CD4-positive, alpha-beta T cell treated with Interleukin-15 for 1 hour (primary cell): ENCODE data around the gene AMN.
"Not testable (repeated sequence)": the region's sequence is repeated elsewhere in the genome, so short reads cannot be mapped to it uniquely, and the experiment has no call there.

ENCODE experiments used
- DNase-seq: peaks from one replicate; pipeline ENCODE4 v3.0.0-alpha.2; 2020

AMN gene

DNA sequence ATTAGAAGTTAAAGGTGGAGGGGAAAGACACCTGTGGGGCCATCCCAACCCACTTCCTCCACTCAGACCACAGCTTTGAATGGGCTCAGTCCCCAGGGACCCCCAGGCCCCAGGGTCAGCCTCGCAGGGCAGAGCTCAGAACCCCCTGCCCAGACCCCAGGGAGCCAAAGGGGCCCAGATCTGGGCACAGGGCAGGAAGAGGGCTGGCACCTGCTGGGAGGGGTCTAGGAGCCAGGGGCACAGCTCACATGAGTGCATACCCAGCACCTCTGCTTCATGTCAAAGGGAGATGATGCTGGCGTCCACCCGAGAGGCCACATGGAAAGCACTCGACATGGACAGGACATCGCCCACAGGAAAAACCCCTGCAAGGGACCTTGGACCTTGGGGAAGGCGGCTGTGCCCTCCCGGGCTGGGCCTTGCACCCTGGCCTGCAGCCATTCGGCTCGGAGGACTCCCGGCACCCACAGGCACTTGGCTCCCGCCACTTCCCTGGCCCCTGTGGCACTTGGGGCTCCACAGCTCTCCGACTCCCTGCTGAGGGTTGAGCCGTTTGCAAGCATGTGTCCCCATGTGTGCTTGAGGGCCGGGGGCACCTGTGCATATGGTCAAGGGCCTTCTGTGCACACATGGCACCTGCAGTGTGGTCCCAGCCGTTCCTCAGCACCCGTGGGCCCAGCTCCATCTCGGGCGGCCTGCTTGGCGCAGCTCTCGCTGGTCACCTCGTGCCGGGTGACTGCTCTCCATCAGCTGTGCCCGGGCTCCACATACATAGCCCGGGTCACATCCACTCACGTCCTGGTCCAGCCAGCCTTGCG is 7.8 kb upstream of the AMN start:
- DNase-seq, result no peak

DNA sequence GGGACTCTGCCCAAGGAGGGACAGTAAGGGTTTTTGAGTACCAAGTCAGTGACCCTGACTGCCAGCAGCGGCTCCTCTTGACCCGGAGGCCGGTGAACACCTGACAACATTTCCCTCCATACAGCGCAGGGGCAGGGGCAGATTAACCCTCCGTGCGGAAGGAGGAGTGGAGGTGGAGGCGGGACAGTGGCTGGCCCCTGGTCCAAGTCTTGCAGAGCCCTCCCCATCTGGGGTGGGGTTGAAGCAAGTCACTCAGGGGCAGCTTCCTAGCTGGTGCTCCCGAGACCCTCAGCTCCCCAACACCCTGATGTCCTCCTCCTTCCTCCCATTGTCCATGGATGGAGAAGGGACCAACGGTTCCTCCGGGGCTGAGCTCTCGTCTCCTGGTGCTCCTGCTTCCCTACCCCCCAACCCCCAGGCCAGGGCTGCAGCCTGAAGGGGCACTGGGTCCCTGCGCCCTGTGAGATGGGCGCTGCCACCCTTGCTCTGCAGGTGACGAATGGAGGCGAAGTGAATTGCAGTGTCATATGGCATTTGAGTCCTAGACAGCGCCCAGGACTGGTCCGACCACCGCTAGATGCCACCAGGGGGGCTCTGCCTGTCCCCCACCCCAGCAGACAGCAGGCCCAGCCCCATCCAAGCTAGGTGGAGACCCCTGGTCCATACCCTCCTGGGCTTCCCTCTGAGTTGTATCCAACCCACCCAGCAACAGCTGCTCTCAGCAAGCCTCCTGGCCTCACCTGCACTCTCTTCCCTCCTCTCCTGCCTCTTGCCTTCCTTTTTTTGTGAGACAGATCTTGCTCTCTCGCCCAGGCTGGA is 7.0 kb upstream of the AMN start:
- DNase-seq, result no peak

- no peak for DNase-seq
Observed at GRCh38 chr14:102916347-102917055, 6.0 kb upstream of the AMN start.

DNA sequence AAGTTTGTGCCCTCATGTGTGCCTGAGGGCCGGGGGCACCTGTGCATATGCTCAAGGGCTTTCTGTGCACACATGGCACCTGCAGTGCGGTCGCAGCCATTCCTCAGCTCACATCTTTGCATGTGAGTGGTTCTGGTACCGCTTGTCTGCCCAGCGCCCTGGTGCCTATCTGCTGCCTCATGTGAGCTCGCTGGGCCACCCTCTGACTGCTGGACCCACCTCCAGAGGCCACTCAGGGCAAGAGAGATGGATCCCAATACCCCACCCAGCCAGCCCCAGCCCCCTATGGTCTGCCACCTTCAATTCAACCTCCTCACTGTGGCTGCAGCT is 5.4 kb upstream of the AMN start:
- peak; percentile 38 for DNase-seq

DNA sequence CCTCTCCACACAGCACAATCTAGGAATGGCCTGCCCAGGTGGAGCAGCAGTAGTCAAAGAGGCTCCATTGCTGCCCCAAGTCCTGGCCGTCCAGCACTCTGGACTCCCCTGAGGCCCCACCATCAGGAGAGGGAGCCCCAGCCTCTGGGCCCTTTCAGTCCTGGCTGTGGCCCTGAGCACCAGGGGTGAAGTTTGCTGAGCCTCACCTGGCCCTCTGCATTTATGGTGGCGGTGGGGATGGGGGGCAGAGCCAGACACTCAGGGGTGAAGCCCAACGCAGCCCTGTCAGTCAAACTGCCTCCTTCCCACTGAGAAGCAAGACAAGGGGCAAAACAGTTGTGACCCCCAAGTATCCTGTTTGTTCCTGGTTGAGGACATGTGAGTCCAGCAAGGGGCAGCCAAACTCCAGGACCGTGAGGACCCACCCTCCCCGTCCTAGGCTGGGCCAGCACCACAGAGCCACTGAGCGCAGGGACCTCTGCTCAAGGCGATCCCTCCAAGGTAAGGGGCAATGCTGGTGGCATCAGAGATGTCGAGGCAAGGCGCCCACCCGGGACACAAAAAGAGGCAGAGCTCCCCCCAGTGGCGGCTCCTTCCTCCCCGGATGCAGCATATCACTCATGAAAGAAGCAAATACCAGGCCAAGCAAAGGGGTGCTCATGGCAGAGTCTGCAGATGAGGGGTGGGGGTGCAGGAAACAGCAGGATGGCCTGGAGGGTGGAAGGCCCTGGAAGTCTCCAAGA is 4.8 kb upstream of the AMN start:
- peak; percentile 51 for DNase-seq

GRCh38 chr14:102918438-102918837 is 4.0 kb upstream of the AMN start:
- DNase-seq, result no peak

GRCh38 chr14:102920273-102920997 is 2.0 kb upstream of the AMN start:
- no peak for DNase-seq

DNA sequence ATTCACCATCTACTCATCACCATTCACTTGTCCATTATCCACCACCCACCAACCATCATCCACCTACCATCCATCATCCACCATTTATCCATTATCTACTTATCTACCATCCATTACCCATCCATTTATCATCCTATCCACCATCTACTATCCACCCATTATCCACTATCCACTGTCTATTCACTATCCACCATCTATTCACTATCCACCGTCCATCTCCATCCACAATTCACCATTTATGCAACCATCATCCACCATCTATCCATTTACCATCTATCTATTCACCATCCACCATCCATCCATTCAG is 1.5 kb upstream of the AMN start:
- DNase-seq, result no peak

GRCh38 chr14:102923201-102923924 is 900 bp downstream of the AMN start:
- DNase-seq, result no peak

- no peak for DNase-seq
Observed at GRCh38 chr14:102923925-102924486, 1.5 kb downstream of the AMN start.

- no peak for DNase-seq
Observed at GRCh38 chr14:102924632-102925588, 2.4 kb downstream of the AMN start.

DNA sequence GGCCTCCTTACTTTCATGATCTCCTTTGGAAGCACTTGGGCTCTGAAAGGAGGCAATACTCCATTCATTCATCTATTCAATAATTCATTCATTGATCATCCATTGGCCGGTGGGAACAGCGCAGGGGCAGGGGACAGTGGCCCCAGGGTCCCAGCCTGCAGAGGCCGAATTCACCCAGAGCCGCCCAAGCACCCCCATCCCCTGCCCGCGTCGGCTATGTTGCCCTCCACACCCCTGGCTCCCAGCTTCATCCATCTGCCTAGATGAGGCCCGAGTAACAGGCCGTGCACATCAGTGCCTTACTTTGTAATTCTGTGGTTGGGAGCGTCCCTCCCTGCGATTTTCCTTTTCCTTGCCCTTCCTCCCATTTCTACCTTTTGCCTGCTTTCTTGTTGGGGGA is 3.2 kb downstream of the AMN start:
- DNase-seq, result no peak

DNA sequence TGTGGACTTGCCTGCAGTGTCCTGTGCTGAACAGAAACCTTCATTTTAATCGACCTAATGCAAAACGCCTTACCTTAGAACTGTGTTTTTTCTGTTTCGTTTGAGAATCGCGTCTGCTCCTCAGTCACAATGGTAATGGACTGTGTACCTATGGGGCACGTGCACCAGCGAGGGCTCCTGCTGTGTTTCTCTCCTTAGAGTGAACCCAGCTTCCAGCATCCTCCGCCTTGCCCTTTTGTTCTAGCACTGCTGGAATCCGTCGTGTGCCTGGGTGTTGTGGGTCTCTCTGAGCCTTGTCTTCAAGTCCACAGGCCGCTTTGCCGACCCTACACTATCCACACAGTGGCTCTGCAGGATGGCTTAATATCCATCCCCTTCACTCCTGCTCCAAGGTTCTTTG is 3.6 kb downstream of the AMN start:
- DNase-seq, result no peak

DNA sequence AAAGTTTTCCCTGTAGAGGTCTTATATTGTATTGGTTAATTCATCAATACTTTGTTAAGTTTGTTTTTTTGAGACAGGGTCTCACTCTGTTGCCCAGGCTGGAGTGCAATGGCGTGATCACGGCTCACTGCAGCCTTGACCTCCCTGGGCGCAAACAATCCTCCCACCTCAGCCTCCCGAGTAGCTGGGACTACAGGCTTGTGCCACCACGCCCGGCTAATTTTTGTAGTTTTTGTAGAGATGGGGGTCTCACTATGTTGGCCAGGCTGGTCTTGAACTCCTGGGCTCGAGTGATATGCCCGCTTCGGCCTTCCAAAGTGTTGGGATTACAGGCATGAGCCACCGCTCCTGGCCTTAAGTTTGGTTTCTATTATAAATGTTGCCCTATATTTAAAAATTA is 4.4 kb downstream of the AMN start:
- DNase-seq, result not testable (repeated sequence)

DNA sequence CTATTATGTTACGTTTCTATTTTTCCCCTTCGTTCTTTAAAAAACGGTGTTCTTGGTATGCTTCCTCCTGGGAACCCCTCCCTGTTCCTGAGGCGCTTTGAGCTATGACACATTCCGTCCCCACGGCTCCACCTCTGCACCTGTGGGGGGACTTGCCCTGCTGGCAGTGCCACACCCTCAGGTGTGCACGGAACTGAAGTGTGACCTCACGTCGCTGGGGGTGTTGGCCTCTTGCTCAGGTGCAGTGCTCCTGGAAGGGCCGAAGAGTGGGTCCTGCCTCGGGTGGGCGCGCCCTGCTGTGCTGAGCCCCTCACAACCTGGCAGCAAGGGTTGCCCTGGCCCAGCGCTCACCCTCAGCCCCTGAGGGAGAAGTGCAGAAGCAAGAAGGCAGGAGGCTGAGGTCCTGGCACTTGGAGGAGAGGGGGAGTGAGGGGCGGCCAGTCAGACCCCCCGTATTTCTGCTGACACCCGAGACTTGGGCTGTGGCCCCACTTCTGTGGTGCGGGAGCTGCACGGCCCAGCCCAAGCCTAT is 4.9 kb downstream of the AMN start:
- no peak for DNase-seq

GRCh38 chr14:102927878-102928411 is 5.5 kb downstream of the AMN start:
- no peak for DNase-seq

DNA sequence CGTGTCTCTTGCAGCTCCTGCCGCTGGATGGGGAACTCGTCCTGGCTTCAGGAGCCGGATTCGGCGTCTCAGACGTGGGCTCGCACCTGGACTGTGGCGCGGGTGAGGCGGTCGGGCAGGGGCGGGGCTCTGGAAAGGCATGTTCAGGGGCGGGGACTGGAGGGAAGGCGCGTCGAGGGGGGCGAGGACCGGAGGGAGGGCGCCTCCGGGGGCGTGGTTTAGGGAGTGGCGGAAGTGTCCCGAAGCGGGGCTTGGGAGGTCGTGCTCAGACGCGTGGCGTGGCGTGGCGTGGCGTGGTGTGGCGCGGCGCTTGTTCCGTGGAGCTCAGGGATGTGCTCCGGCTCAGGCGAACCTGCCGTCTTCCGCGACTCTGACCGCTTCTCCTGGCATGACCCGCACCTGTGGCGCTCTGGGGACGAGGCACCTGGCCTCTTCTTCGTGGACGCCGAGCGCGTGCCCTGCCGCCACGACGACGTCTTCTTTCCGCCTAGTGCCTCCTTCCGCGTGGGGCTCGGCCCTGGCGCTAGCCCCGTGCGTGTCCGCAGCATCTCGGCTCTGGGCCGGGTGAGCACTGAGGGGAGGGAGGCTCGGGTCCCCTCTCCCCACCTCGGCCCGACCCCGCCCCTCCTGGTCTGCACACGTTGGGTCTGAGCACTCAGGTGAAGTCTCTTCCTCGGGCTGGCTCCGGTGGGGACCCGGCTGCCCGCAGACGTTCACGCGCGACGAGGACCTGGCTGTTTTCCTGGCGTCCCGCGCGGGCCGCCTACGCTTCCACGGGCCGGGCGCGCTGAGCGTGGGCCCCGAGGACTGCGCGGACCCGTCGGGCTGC is 6.2 kb downstream of the AMN start:
- DNase-seq, result peak; percentile 86

- no peak for DNase-seq
Observed at GRCh38 chr14:102929241-102930137, 7.0 kb downstream of the AMN start.
